ENCODE results near the gene VCPKMT.
A peak's percentile ranks its signal among the peaks of the same experiment; 100 is the strongest.

The VCPKMT gene

GRCh38 chr14:50116181-50116956, at the start of gene VCPKMT:
Gene VCPKMT, minus strand, starts transcription at chr14:50116572. Its CDS starts 20 bp downstream, at chr14:50116552.
- Histone ChIP-seq H3K4me2 (ENCODE audit: low read depth, low read length, poor library complexity, severe bottlenecking) (peak within 1 kb of the TSS; percentile 94), H3K27me3 (ENCODE audit: low read length) (no peaks in the 10 kb centered on the region), H3K9me2 (replicated peaks; ENCODE audit: insufficient read depth, low read length) (no peaks in the 10 kb centered on the region), H3F3A (ENCODE audit: insufficient read depth) (peaks cover 51% of the 10 kb centered on the region), H3K9ac (ENCODE audit: low read length) (peak within 1 kb of the TSS; percentile 71), H3K27ac (ENCODE audit: low read depth, low read length) (peak within 1 kb of the TSS; percentile 86), H3K9me3 (ENCODE audit: insufficient read depth, low read length) (no peaks in the 10 kb centered on the region), H3K4me3 (ENCODE audit: insufficient read depth, low read length, poor library complexity, severe bottlenecking) (peak within 1 kb of the TSS; percentile 88), H4K20me1 (ENCODE audit: low read depth, low read length) (no peaks in the 10 kb centered on the region), H3K36me3 (ENCODE audit: low read length) (peaks cover 25% of the 10 kb centered on the region), H3K79me2 (ENCODE audit: insufficient read depth, low read length) (peaks cover 45% of the 10 kb centered on the region), H2AFZ (ENCODE audit: low read depth, low read length, severe bottlenecking) (peak within 1 kb of the TSS; percentile 35)
- TF ChIP-seq, protein P1, sequence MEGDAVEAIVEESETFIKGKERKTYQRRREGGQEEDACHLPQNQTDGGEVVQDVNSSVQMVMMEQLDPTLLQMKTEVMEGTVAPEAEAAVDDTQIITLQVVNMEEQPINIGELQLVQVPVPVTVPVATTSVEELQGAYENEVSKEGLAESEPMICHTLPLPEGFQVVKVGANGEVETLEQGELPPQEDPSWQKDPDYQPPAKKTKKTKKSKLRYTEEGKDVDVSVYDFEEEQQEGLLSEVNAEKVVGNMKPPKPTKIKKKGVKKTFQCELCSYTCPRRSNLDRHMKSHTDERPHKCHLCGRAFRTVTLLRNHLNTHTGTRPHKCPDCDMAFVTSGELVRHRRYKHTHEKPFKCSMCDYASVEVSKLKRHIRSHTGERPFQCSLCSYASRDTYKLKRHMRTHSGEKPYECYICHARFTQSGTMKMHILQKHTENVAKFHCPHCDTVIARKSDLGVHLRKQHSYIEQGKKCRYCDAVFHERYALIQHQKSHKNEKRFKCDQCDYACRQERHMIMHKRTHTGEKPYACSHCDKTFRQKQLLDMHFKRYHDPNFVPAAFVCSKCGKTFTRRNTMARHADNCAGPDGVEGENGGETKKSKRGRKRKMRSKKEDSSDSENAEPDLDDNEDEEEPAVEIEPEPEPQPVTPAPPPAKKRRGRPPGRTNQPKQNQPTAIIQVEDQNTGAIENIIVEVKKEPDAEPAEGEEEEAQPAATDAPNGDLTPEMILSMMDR (IDR thresholded peaks at IDR 0.05; ENCODE audit: insufficient read depth, low read length, poor library complexity, severe bottlenecking), result no peak
- TF ChIP-seq EZH2phosphoT487 (conservative IDR thresholded peaks at IDR 0.05; ENCODE audit: low read length), result no peak

DNA sequence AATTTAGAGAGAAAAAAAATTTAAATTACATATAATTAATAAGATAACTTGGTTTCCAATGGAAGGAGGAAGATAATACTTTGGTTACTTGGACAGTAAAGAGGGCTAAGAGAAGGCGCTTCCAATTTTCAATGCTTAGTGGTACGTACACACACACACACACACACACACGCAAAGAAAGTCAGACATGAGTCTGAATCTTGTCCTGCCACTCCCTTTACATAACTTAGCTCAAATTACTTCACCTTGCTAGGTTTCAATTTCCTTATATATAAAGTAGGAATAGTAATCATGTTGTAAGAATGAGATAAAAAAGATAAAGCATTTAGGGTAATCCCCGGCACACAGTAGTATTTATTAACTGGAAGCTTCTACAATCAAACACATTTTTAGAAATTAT, 39.7 kb upstream of the VCPKMT start:
- Histone ChIP-seq H3F3A (ENCODE audit: insufficient read depth) (peaks cover 14% of the 10 kb centered on the region; the same call in 1 of the 2 replicates), H3K79me2 (ENCODE audit: insufficient read depth, low read length) (no peaks in the 10 kb centered on the region), H3K4me3 (ENCODE audit: insufficient read depth, low read length, poor library complexity, severe bottlenecking) (no peak overlapping the region), H3K9me3 (ENCODE audit: insufficient read depth, low read length) (no peaks in the 10 kb centered on the region), H3K27me3 (ENCODE audit: low read length) (no peaks in the 10 kb centered on the region), H3K9ac (ENCODE audit: low read length) (no peak overlapping the region), H3K4me2 (ENCODE audit: low read depth, low read length, poor library complexity, severe bottlenecking) (no peak overlapping the region), H3K9me2 (replicated peaks; ENCODE audit: insufficient read depth, low read length) (no peaks in the 10 kb centered on the region), H2AFZ (ENCODE audit: low read depth, low read length, severe bottlenecking) (no peak overlapping the region), H3K27ac (ENCODE audit: low read depth, low read length) (no peak overlapping the region), H4K20me1 (ENCODE audit: low read depth, low read length) (no peaks in the 10 kb centered on the region), H3K36me3 (ENCODE audit: low read length) (peaks cover 10% of the 10 kb centered on the region)
- TF ChIP-seq, protein P1 (IDR thresholded peaks at IDR 0.05; ENCODE audit: insufficient read depth, low read length, poor library complexity, severe bottlenecking), result no peak
- TF ChIP-seq EZH2phosphoT487 (conservative IDR thresholded peaks at IDR 0.05; ENCODE audit: low read length), result no peak

DNA sequence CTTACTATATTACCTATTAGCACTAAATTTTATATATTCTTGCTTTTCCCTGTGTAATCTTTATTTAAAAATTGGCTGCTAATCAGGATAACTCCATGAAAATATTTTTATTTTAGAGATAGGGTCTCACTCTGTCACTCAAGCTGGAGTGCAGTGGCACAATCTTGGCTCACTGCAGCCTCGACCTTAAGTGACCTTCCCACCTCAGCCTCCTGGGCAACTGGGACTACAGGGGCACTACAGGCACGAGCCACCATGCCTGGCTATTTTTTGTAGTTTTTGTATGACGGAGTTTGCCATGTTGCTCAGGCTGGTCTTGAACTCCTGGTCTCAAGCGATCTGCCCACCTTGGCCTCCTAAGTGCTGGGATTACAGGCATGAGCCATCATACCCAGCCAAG, 32.4 kb upstream of the VCPKMT start:
- H3K9me2 ChIP-seq (replicated peaks; ENCODE audit: insufficient read depth, low read length), result no peaks in the 10 kb centered on the region
- H3K4me3 ChIP-seq (ENCODE audit: insufficient read depth, low read length, poor library complexity, severe bottlenecking), result no peak overlapping the region
- no peaks in the 10 kb centered on the region for H3K79me2 ChIP-seq (ENCODE audit: insufficient read depth, low read length)
- H4K20me1 ChIP-seq (ENCODE audit: low read depth, low read length), result no peaks in the 10 kb centered on the region
- no peaks in the 10 kb centered on the region for H3K27me3 ChIP-seq (ENCODE audit: low read length)
- H3K4me2 ChIP-seq (ENCODE audit: low read depth, low read length, poor library complexity, severe bottlenecking), result no peak overlapping the region
- H3K9me3 ChIP-seq (ENCODE audit: insufficient read depth, low read length), result no peaks in the 10 kb centered on the region
- 0 out of 2 replicates have a peak, but pooled peaks cover 2% of the 10 kb centered on the region for H3F3A ChIP-seq (ENCODE audit: insufficient read depth)
- H3K36me3 ChIP-seq (ENCODE audit: low read length), result no peaks in the 10 kb centered on the region
- TF ChIP-seq, protein P1 (IDR thresholded peaks at IDR 0.05; ENCODE audit: insufficient read depth, low read length, poor library complexity, severe bottlenecking), result no peak
- no peak for TF ChIP-seq EZH2phosphoT487 (conservative IDR thresholded peaks at IDR 0.05; ENCODE audit: low read length)
- H2AFZ ChIP-seq (ENCODE audit: low read depth, low read length, severe bottlenecking), result no peak overlapping the region
- no peak overlapping the region for H3K27ac ChIP-seq (ENCODE audit: low read depth, low read length)
- no peak overlapping the region for H3K9ac ChIP-seq (ENCODE audit: low read length)

Data from SU-DHL-6 (cell line).